Measurements from ENCODE around the gene TDRD12.

TDRD12 gene

GRCh38 chr19:32809754-32810153 lies 90.2 kb downstream of the TDRD12 start:
- no peak for DNase-seq (ENCODE audit: low read depth in 3 of 3)

GRCh38 chr19:32810452-32810851 lies 90.9 kb downstream of the TDRD12 start:
- no peak for DNase-seq (ENCODE audit: low read depth in 3 of 3)

- DNase-seq (ENCODE audit: low read depth in 3 of 3): no peak
Measured at GRCh38 chr19:32811151-32811550, 91.6 kb downstream of the TDRD12 start.

- no peak for DNase-seq (ENCODE audit: low read depth in 3 of 3)
Measured at GRCh38 chr19:32812036-32812435, 92.5 kb downstream of the TDRD12 start.

- DNase-seq (ENCODE audit: low read depth in 3 of 3): no peak
Measured at GRCh38 chr19:32812571-32812970, 93.0 kb downstream of the TDRD12 start.

- no peak for DNase-seq (ENCODE audit: low read depth in 3 of 3)
Measured at GRCh38 chr19:32813862-32814425, 94.4 kb downstream of the TDRD12 start.

GRCh38 chr19:32814624-32815023 lies 95.1 kb downstream of the TDRD12 start:
- DNase-seq (ENCODE audit: low read depth in 3 of 3): no peak

GRCh38 chr19:32816555-32817099 lies 97.1 kb downstream of the TDRD12 start:
- DNase-seq (ENCODE audit: low read depth in 3 of 3): no peak

- DNase-seq (ENCODE audit: low read depth in 3 of 3): no peak
Measured at GRCh38 chr19:32817569-32818476, 98.3 kb downstream of the TDRD12 start.

GRCh38 chr19:32818536-32818935 lies 99.0 kb downstream of the TDRD12 start:
- DNase-seq (ENCODE audit: low read depth in 3 of 3): no peak

- DNase-seq (ENCODE audit: low read depth in 3 of 3): no peak
Measured at GRCh38 chr19:32819419-32820400, 100.1 kb downstream of the TDRD12 start.

GRCh38 chr19:32822916-32823746 lies 103.6 kb downstream of the TDRD12 start:
- DNase-seq (ENCODE audit: low read depth in 3 of 3): no peak

GRCh38 chr19:32823747-32824102 lies 104.2 kb downstream of the TDRD12 start:
- no peak for DNase-seq (ENCODE audit: low read depth in 3 of 3)

GRCh38 chr19:32824191-32824751 lies 104.7 kb downstream of the TDRD12 start:
- DNase-seq (ENCODE audit: low read depth in 3 of 3): no peak

- DNase-seq (ENCODE audit: low read depth in 3 of 3): no peak
Measured at GRCh38 chr19:32824916-32825608, 105.5 kb downstream of the TDRD12 start.

- DNase-seq (ENCODE audit: low read depth in 3 of 3): no peak
Measured at GRCh38 chr19:32828139-32828538, 108.6 kb downstream of the TDRD12 start.

- DNase-seq (ENCODE audit: low read depth in 3 of 3): no peak
Measured at GRCh38 chr19:32828643-32829344, 109.2 kb downstream of the TDRD12 start.

GRCh38 chr19:32829345-32829896 lies 109.9 kb downstream of the TDRD12 start:
- no peak for DNase-seq (ENCODE audit: low read depth in 3 of 3)
